ENCODE results near the gene NSG1.
"Not testable (repeated sequence)": the region's sequence is repeated elsewhere in the genome, so short reads cannot be mapped to it uniquely, and the experiment has no call there.

NSG1 gene

DNA sequence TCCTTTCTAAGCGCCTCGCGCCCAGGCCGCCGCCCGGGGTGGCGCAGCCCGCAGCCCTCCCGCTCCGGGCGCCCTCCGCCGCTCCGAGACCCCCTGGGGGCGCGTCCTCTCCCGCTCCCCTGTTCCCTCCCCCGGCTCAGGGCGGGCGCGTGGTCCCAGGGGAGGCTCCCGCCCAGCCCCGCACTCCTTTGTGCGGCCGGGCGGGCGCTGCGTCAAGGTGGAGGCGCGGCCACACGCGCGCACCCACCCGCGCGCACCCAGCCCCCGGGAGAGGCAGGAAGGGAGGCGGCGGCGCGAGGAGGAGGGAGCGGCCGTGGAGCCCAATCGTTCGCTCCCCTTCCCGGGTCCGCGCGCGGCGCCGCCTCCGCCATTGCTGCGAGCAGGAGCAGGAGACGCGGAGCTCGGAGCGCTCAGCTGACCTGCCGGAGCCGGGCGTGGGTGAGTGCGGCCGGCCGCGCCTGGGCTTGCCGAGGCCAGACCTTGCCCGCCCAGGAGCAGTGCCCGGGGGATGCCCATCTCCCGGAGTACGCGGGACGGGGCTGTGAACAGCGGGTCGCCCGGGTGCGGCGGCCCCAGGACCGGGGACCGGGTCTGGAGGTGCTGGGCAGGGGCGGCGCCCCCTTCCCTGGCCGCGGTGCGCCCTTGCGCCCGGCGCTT is at the start of gene NSG1:
Gene NSG1, plus strand, starts transcription at position 367 of the 657 bp plus-strand sequence. CDS start 528 bp downstream, outside the sequence.
- no peak for DNase-seq (ENCODE audit: low read depth)

DNA sequence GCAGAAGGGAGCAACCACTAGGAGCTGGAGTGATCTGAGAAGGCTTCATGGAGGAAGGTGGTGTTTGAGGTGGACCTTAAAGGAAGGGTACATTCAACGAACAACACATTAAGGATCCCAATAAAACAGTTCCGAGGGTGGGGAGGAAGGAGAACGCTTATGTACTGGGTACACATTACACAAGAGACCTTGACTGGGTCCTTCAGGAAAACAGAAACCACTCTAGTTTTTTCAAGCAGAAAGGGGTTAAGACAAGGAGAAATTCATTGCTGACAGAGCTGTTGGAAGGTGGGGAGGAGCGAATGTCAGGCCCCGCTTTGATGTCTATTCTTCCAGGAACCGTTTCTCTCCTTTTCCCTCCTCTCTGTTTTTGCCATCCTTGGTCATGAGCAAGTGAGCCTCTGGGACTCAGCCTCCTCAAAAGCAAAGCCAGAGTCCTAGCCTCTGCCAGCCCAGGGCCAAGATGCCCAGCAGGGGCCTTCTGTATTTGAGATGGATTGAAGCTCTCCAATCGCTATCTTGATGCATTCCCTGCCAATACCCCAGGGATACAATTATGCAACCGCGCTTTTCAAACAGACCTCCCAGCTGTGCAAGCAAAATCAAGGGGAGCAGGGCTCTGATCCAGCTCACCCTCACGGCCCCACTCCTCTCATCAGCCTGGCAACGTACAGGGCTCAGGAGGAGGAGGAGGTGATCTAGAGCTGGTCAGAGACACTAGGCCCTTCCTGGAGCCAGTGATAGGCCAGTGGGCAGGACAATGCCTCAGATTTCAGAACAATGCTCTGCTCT is 48.5 kb upstream of the NSG1 start:
- no peak for DNase-seq (ENCODE audit: low read depth)

DNA sequence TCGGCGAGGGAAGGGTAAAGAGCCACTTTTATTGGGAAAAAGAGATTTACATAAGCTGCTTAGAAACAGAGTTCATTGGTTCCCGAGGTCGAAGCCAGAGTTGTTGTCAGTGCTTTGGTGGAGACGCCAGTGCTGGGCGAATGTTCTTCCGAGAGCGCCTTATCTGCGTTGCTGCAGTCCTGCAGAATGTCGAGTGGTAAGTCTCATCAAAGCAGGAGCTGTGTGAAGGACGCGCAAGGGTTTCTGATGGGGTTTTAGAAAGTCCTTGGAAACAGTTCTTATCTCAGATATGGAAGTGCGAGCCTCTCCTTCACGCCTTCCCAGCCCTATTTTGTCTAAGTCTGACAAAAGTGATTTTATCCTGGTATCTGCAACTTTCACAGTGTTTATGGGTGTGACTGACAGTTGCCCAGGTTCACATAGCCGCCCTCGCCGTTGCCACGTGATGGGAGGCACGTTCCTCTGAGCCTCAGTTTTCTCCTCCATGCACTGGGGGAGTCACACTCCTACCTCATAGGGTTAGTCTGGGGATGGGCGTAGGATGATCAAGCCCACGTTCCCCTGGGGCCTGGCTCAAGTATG is 47.3 kb upstream of the NSG1 start:
- DNase-seq (ENCODE audit: low read depth) = no peak

- DNase-seq (ENCODE audit: low read depth) = no peak
Observed at GRCh38 chr4:4341861-4342650, 44.8 kb upstream of the NSG1 start.

DNA sequence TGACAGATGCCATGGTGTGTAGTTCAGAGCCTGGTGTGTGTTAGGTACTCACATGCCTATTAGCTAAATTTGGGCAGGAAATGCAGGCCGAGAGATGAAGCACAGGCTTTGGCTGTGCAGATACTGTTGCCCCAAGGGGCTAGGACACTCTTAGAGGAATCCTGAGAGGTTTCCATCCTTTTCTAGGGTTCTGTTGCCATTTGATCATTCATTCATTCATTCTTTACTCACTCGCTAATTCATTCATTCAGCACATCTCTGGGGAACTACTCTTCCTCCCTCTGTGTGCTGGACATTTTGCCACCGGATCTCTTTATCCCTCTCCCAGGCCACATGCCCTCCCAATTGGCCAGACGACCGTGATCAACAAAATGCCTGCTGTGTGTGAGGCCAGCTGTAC is 43.9 kb upstream of the NSG1 start:
- DNase-seq (ENCODE audit: low read depth) = no peak

DNA sequence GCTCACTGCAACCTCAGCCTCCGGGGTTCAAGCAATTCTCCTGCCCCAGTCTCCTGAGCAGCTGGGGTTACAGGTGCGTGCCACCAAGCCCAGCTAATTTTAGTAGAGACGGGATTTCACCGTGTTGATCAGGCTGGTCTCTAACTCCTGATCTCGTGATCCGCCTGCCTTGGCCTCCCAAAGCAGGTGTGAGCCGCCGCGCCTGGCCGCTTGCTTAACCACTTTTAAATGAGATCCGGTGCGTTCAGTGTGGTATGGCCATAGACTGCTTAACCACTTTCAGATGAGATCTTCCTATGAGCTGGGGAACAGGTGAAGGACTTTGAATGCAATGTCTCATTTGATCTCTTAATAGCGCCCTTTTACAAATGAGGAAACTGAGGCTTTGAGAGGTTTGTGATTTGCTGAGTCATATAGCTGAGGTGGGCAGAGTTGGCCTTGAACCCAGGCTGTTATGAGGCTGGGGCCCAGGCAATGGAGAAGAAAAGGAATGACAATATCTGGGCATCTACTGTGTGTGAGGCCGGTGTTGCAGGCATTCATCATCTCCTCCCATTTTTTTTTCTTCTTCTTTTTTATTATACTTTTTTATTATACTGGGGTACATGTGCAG is 41.9 kb upstream of the NSG1 start:
- DNase-seq (ENCODE audit: low read depth) = no peak

- no peak for DNase-seq (ENCODE audit: low read depth)
Observed at GRCh38 chr4:4347585-4347984, 39.3 kb upstream of the NSG1 start.

GRCh38 chr4:4348585-4348984 is 38.3 kb upstream of the NSG1 start:
- not testable (repeated sequence) for DNase-seq (ENCODE audit: low read depth)

- DNase-seq (ENCODE audit: low read depth) = no peak
Observed at GRCh38 chr4:4349867-4350266, 37.0 kb upstream of the NSG1 start.

- no peak for DNase-seq (ENCODE audit: low read depth)
Observed at GRCh38 chr4:4350909-4351308, 36.0 kb upstream of the NSG1 start.

DNA sequence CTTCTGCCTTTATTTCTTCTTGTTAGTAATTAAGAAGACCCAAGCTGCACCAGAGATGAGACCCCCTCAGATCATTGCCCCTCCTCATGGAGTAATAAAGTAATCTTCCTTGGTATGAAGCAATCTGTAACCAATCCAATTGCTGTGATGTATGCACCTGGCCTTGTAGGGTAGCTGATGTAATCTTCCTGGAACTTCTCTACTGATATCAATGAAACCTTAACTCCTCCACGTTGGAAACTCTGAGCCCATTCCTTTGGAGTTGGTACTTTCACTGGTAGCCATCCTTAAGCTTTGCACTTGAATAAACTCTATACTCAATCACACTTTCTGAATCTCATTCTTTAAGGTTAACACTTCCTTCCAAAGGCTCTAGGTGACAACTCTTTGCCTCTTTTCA is 31.6 kb upstream of the NSG1 start:
- no peak for DNase-seq (ENCODE audit: low read depth)

- DNase-seq (ENCODE audit: low read depth) = no peak
Observed at GRCh38 chr4:4356106-4357041, 30.5 kb upstream of the NSG1 start.

- no peak for DNase-seq (ENCODE audit: low read depth)
Observed at GRCh38 chr4:4358093-4358854, 28.6 kb upstream of the NSG1 start.

DNA sequence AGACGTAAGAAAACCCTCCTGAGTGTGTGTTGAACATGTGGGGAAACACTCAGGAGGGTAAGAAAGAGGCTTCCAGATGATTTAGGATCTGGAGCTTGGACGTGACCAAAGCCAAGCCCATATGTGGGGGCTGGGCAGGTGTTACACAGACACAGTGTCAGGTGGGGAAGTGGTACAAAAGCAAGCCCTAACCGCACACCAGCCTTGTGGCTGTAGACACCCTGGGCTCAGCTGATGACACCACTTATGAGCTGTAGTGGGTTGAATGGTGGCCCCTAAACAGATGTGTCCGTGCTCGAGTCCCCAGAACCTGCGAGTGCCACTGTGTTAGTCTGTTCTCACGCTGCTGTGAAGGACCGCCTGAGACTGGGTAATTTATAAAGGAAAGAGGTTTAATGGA is 25.0 kb upstream of the NSG1 start:
- no peak for DNase-seq (ENCODE audit: low read depth)

- DNase-seq (ENCODE audit: low read depth) = no peak
Observed at GRCh38 chr4:4362991-4363697, 23.8 kb upstream of the NSG1 start.

- no peak for DNase-seq (ENCODE audit: low read depth)
Observed at GRCh38 chr4:4364061-4364460, 22.8 kb upstream of the NSG1 start.

DNA sequence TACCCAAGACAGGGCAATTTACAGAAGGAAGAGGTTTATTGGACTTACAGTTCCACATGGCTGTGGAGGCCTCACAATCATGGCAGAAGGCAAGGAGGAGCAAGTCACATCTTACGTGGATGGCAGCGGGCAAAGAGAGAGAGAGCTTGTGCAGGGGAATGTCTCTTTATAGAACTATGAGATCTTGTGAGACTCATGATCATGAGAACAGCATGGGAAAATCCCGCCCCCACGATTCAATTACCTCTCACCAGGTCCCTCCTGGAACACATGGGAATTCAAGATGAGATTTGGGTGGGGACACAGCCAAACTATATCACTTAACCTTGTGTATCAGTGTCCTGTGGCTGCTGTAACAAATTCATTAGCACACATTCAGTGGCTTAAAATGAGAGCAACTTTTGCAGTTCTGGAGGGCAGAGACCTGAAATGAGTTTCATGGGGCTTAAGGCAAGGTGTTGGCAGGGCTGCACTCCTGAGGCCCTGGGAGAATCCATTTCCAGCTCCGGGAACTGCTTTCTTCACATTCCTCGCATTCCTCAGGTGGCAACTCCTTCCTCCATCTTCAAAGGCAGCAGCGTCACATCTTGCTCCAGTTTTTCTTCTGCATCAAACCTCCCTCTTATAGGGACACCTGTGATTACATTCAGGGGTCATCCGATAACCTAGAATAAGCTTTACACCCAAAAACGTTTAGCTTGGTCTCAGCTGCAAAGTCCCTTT is 22.3 kb upstream of the NSG1 start:
- DNase-seq (ENCODE audit: low read depth) = no peak

GRCh38 chr4:4368809-4369580 is 17.9 kb upstream of the NSG1 start:
- DNase-seq (ENCODE audit: low read depth) = no peak
